ENCODE data around the gene PACRG.

GRCh38 chr6:163164175-163164900 lies 436.6 kb downstream of the PACRG start:
- TF ChIP-seq POLR2A (IDR thresholded peaks at IDR 0.05; ENCODE audit: low read depth, low read length) (no peak), POLR2AphosphoS5 (IDR thresholded peaks at IDR 0.05; ENCODE audit: low read depth, low read length) (no peak)

All from GM12892 (cell line).